GM23338 (cell line): ENCODE results near the gene SRPK2.

Experiments
- EZH2phosphoT487 ChIP-seq: fragments of 200-600 bp; sonication (generic); IDR thresholded peaks from one replicate; pipeline ENCODE4 v1.8.1; 2018; ENCODE audit warnings: antibody characterized with exemption; ENCODE audit not compliant: unreplicated experiment
- POLR2AphosphoS5 ChIP-seq: IDR thresholded peaks from 2 replicates; pipeline ENCODE4 v1.6.1; 2016; ENCODE audit warnings: antibody characterized with exemption, low read depth
- STAT1 ChIP-seq: IDR thresholded peaks from one replicate; pipeline ENCODE4 v1.6.1; 2016; ENCODE audit warnings: antibody characterized with exemption; ENCODE audit not compliant: unreplicated experiment
- TF ChIP-seq, protein P1 (sequence below), 2 experiments: fragments of 200-600 bp in 1 of 2; sonication (generic) in 1 of 2; conservative IDR thresholded peaks; 2 replicates each; pipeline versions ENCODE4 v1.5.1 to v1.6.1; 2016 to 2017; ENCODE audit warnings: antibody characterized with exemption in 2 of 2, low read depth in 2 of 2, mild to moderate bottlenecking in 2 of 2, moderate library complexity in 1 of 2

DNA sequence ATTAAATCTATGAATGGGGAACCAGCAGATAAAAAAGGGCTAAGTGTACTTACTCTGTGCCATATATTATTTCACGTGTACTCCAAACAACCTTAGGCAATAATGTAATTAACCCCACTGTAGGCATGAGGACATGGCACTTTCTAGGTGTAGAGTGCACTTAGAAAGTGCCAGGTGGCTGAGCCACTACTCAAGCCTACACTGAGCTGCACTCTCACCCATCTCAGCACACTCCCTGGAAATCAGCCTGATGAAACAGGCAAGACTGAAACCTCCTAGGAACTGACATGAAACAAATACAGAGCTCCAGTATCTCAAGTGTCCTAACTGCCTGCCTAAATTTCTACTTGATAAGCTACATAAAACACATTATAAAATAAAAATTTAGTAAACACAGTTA is 227.4 kb downstream of the SRPK2 start:
- TF ChIP-seq, protein P1, sequence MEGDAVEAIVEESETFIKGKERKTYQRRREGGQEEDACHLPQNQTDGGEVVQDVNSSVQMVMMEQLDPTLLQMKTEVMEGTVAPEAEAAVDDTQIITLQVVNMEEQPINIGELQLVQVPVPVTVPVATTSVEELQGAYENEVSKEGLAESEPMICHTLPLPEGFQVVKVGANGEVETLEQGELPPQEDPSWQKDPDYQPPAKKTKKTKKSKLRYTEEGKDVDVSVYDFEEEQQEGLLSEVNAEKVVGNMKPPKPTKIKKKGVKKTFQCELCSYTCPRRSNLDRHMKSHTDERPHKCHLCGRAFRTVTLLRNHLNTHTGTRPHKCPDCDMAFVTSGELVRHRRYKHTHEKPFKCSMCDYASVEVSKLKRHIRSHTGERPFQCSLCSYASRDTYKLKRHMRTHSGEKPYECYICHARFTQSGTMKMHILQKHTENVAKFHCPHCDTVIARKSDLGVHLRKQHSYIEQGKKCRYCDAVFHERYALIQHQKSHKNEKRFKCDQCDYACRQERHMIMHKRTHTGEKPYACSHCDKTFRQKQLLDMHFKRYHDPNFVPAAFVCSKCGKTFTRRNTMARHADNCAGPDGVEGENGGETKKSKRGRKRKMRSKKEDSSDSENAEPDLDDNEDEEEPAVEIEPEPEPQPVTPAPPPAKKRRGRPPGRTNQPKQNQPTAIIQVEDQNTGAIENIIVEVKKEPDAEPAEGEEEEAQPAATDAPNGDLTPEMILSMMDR (conservative IDR thresholded peaks at IDR 0.05; ENCODE audit: low read depth in 2 of 2): no peak
- no peak for TF ChIP-seq POLR2AphosphoS5
- no peak for TF ChIP-seq EZH2phosphoT487
- TF ChIP-seq STAT1: no peak
